Measurements from ENCODE around the gene TP53AIP1.

The TP53AIP1 gene

DNA sequence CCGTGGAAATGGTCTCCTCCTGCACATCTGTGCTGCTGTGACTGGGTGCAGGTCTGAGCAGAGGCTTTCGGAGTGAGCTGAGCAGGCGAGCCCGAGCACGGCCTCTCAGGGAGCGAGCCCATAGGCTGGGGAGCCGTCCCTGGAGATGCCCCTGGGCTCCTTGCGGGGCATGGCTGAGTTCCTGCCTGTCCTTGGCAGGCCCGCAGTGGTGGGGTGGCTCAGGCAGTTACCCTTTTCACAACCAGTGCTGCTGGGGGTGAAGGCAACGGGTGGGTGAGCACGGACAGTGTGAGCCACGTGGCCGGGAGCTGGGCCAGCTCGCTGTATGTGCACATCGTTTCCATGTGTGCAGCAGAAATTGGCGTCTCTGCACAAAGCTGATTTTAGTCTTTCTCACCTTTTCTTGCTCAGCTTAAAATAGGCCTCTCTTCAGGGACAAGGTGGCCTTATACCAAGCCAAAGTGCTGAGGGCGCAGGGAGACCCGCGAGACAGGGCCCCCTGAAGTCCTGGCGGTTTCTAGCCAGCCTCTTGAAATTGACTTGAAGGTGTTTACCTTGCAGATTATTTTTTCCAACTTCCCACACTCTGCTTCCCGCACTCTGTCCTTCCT lies at the start of gene TP53AIP1:
TSS of gene TP53AIP1 (minus strand) at position 55 of the 611 bp plus-strand sequence. CDS start 5,053 bp downstream, outside the sequence.
- DNase-seq, result no peak

- DNase-seq, result no peak
Measured at GRCh38 chr11:128988242-128988970, 45.7 kb upstream of the TP53AIP1 start.

DNA sequence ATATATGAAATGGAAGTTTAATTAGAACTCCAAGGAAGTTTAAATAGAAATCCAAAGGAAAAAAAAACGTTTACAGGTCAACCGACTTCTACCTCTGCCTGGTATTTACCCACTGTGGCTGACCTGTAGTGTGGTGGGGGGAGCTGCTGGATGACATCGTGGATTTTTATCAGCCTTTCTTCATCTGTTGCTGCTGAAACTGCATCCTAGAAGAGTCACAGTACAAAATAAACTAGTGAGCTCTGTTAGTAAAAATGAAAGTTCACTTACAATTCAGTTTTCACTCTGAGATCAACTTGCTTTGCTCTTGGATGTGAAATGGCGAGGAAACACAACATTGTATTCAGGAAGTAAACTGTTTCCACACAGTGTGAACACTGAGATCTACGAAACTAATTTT lies 43.2 kb upstream of the TP53AIP1 start:
- no peak for DNase-seq

- no peak for DNase-seq
Measured at GRCh38 chr11:128983023-128983422, 40.4 kb upstream of the TP53AIP1 start.

DNA sequence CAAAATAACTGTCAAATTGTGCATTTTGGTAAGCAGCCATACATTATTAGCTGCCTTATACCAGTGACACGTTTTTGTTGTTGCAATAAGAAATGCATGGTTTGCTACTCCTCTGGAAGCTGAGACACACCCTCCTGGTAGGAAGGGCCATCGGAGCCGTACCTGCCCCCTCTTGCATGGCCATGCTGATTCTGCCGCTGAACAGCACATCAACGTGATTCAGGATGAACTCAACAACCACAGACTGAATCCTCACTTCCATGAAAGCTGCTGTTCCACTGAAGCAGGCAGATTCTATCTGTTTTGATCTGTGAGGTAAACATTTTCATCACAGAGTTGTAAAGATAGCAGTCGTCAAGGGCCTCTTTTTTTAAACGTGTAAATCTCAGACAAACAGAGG lies 38.6 kb upstream of the TP53AIP1 start:
- DNase-seq, result no peak

DNA sequence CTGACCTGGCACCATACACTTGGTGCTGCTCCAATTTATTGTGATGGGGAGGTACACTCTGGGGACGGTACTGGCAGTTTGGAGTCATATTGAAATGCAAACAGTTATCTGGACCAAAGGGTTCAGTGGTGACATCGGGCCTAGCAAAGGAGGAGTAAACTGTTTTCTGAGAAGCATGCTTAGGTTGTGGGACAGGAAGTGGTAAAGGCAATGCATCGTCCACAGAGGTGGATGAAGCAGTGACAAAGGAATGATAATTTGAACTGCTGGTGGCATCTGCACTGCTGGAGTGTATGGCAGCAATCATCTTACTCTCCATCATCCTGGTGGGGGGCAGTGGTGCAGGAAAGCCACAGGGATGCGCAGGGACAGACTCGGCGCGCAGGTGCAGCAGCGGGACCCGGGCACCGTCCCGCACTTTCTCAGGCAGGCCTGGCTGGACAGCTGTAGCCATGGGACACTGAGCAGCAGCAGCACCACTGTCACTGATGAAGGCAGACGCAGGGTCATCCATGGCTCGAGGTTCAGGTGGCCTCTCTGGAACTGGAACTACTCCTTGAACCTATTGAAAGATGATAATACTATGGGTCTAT lies 28.0 kb upstream of the TP53AIP1 start:
- DNase-seq, result no peak

DNA sequence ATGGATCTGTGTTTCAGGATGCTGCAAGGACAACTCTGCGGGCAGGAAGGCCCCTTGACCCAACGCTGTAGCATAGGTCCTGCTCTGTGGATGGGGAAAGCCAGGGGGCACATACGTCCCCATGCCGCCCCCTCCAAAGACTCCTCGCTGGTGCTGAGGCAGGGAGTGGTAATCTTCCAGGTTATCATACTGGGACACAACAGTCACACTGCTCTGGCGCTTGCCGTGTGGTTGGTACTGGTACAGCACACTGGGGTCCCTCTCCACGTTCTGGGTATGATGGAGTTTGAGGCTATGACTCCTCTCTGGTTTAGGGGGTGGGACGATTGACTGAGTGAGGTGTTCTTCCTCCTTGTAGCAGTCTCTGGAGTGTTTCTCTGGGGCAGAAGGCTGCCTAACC lies 26.2 kb upstream of the TP53AIP1 start:
- DNase-seq, result no peak

- no peak for DNase-seq
Measured at GRCh38 chr11:128967578-128967977, 24.9 kb upstream of the TP53AIP1 start.

GRCh38 chr11:128965485-128965884 lies 22.8 kb upstream of the TP53AIP1 start:
- DNase-seq, result no peak

DNA sequence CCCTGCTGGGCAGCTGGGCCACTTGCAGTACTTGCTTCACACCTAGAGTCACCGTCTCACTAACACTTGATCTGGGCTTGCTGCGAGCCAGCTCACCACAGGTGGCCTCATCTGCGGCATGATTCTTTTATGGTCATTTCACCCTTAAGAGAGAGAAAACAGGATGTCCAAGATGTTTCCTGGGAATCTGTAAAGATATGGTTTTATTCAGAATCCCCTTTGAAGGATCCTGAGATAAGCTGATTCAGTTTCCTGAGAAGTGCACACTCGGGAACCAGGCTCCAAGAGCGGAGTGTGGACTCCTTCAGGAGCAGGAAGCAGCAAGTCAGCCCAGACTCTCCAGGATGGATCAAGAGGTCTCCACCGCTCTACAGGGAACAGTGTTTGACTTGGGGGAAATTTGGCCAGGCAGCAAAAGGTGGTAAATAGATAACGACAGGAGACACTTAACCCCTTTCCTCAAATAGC lies 21.8 kb upstream of the TP53AIP1 start:
- peak; percentile 13 for DNase-seq

DNA sequence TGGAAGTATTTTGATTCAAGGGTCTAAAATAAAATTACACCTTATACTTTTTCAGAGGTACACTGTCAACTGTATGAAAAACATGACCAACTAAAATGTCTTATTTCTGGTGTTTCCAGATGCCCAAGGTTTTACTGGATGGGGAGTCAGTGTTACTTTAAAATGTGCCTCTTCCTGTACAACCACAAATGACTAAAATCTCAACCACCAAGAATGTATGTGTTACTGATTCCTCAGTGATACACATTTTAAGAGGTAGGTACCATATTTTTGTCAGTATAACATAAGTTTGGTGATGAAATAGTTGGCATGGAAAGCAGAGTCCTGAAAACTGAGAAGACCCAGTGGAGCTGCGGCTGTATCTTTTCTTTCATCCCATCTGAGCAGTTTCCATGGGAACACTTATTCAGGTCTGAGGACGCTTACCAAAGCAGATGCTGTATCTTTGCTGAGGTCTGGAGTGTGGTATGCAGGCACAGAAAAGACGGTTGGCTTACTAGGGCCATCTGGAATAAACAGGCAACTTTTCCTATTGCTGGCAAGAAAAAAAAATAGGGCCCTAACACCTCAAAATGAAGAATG lies 21.2 kb upstream of the TP53AIP1 start:
- DNase-seq, result no peak

- DNase-seq, result no peak
Measured at GRCh38 chr11:128962896-128963295, 20.2 kb upstream of the TP53AIP1 start.

- DNase-seq, result no peak
Measured at GRCh38 chr11:128961645-128962044, 19.0 kb upstream of the TP53AIP1 start.

- peak; percentile 15 for DNase-seq
Measured at GRCh38 chr11:128957202-128957482, 14.5 kb upstream of the TP53AIP1 start.

DNA sequence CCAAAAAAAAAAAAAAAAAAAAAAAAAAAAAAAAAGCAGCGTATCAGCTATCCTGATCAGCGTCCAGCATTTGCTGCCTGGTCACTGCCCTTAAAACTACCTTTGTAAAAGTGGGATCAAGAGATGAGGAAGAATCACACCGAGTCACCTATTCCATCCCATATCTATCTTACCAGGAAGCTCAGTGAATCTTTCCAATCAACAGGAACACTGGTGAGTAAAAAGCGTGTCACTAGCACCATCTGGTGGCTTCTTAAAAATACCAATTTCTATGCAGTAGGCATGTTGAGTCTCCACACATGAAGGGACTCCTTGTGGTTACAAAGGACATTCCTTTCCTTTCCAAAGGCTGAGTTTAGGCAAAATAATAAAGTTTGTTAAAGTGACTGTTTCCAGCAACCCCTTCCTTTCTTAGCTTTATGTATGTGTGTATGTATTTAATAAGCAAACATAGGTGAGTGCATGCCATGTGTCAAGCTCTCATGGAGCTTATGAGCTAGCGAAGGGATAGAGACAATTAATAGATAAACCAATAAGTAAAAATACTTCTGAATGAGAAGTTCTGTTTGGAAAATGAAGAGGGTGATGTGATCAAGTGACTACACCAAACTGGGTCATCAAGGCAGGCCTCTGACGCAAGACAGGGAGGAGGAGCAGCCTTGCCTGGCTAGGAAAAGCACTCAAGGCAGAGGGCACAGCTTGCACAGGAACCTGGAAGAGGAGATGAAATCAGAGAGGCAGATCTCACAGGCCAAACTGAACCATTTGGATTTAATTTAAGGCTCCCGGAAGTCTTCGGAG lies 13.9 kb upstream of the TP53AIP1 start:
- DNase-seq, result peak; percentile 84

DNA sequence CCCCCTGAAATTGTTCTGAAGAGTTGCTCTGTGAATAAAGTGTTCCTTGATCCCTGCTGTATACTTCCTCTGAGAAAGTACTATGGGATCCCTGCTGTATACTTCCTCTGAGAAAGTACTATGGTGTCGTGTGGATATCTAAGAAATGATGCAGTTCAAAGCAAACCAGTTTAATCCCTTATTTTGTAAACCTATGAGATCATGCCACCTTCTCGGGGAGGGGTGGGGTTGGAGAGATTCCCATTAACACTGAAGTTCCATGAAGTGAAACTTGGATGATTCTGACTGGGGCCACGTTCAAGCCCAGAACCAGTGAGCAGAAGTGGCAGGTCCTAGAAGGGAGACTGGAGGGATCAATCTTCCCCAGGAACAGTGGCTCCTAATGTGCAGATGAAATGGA lies 13.0 kb upstream of the TP53AIP1 start:
- DNase-seq, result no peak

GRCh38 chr11:128953151-128953550 lies 10.5 kb upstream of the TP53AIP1 start:
- DNase-seq, result no peak

- no peak for DNase-seq
Measured at GRCh38 chr11:128949791-128950454, 7.3 kb upstream of the TP53AIP1 start.

GRCh38 chr11:128948583-128948982 lies 5.9 kb upstream of the TP53AIP1 start:
- peak; percentile 21 for DNase-seq

GRCh38 chr11:128947773-128948172 lies 5.1 kb upstream of the TP53AIP1 start:
- DNase-seq, result no peak

- no peak for DNase-seq
Measured at GRCh38 chr11:128946648-128947047, 4.0 kb upstream of the TP53AIP1 start.

DNA sequence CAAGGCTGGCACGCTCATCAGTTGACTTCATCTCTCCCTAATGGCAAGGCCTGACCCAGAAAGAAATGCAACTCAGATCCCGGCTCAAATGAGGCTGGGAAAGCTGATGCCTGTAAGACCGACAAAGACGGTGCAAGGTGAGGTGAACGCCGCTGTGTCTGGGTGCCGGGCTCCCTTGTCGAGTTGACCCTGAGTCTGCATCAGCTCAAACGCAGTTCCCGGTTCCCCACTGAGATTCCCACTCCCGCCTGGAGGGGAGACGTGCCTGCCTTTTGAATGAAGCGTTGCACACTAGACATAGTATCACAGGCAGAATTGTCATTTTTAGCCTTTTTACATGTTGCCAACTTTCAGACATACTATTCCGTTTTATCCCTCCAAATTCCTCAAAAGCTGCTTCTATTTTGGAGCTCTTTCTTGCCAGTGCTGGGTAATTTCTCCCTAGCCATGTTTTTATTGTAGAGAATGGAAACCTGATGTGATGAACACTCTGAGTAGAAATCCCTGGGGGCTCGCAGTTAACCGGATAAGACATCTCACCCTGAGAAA lies 831 bp upstream of the TP53AIP1 start:
- no peak for DNase-seq
